Ascending aorta (tissue), 2 donors: ENCODE results near the gene EIF1B. TPM values are rescaled to one million over a fixed set of nuclear protein-coding genes. Genes with fewer than 3 reads are reported as not detected.

Experiments used
- DNase-seq, 2 donors: peaks; one replicate each; pipeline ENCODE4 v3.0.0-alpha.2; 2019; ENCODE audit warnings: low spot score in 2 of 2
- H3K27ac ChIP-seq, 2 donors: fragments of 200-600 bp; sonication (generic); one replicate each; pipeline ENCODE4 v1.5.1; 2016 to 2017; ENCODE audit warnings: mild to moderate bottlenecking in 1 of 2
- H3K27me3 ChIP-seq: fragments of 200-600 bp; sonication (generic); one replicate; pipeline ENCODE4 v1.5.1; 2017
- H3K36me3 ChIP-seq, 2 donors: fragments of 200-600 bp; sonication (generic); one replicate each; pipeline ENCODE4 v1.5.1; 2016
- H3K4me1 ChIP-seq, 2 donors: fragments of 200-600 bp; sonication (generic); one replicate each; pipeline ENCODE4 v1.5.1; 2016 to 2017; ENCODE audit warnings: mild to moderate bottlenecking in 1 of 2
- H3K4me3 ChIP-seq, 2 donors: fragments of 200-600 bp; sonication (generic); one replicate each; pipeline ENCODE4 v1.5.1; 2016 to 2017; ENCODE audit warnings: mild to moderate bottlenecking in 1 of 2
- H3K9me3 ChIP-seq, 2 donors: fragments of 200-600 bp; sonication (generic); one replicate each; pipeline ENCODE4 v1.5.1; 2016
- intact Hi-C: fragments of 100-400 bp; cut with DNase I; formaldehyde crosslinking; loops from one replicate; pipeline ENCODE4 v1.15.1; 2023
- total RNA-seq: library from RNA; depleted of rRNA; stranded (reverse); fragments of >200 nt; gene quantifications from one replicate; pipeline ENCODE4 v1.1.0, GENCODE V29; 2016
- TF ChIP-seq, protein P1 (sequence below), 3 experiments: fragments of 200-600 bp in 2 of 3; fragments of 450-650 bp in 1 of 3; sonication (generic) in 2 of 3; IDR thresholded peaks; one replicate each; pipeline ENCODE4 v1.5.1; 2016 to 2019; ENCODE audit warnings: antibody characterized with exemption in 3 of 3, mild to moderate bottlenecking in 1 of 3, moderate library complexity in 1 of 3

EIF1B gene
- total RNA-seq, 1 donor from 2014 or later, result 21.7 TPM

DNA sequence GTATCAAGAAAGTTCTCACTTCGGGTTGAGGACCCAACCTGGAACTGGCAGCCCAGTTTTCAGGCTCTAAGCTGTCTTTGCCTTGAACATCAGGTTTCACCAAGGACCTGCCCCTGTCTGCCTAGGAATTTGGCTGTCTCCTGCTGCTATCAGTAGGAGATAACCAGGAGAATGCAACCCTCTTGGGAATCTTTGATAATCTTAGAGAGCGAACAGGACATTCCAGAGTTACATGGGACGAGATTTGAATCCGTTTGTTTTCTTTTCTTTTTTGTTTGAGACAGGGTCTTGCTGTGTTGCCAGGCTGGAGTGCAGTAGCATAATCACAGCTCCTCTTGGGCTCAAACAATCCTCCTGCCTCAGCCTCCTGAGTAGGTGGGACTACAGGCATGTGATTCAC lies 18.0 kb upstream of the EIF1B start:
- H3K4me1 ChIP-seq, result no peaks in the 10 kb centered on the region
- H3K9me3 ChIP-seq, result no peaks in the 10 kb centered on the region
- TF ChIP-seq, protein P1, sequence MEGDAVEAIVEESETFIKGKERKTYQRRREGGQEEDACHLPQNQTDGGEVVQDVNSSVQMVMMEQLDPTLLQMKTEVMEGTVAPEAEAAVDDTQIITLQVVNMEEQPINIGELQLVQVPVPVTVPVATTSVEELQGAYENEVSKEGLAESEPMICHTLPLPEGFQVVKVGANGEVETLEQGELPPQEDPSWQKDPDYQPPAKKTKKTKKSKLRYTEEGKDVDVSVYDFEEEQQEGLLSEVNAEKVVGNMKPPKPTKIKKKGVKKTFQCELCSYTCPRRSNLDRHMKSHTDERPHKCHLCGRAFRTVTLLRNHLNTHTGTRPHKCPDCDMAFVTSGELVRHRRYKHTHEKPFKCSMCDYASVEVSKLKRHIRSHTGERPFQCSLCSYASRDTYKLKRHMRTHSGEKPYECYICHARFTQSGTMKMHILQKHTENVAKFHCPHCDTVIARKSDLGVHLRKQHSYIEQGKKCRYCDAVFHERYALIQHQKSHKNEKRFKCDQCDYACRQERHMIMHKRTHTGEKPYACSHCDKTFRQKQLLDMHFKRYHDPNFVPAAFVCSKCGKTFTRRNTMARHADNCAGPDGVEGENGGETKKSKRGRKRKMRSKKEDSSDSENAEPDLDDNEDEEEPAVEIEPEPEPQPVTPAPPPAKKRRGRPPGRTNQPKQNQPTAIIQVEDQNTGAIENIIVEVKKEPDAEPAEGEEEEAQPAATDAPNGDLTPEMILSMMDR (IDR thresholded peaks at IDR 0.05), result no peak
- H3K36me3 ChIP-seq, result no peaks in the 10 kb centered on the region
- intact Hi-C loops, result no loop called here
- H3K27me3 ChIP-seq, result no peaks in the 10 kb centered on the region
- DNase-seq, result no peak
- H3K4me3 ChIP-seq, result no peak overlapping the region
- H3K27ac ChIP-seq, result no peak overlapping the region

DNA sequence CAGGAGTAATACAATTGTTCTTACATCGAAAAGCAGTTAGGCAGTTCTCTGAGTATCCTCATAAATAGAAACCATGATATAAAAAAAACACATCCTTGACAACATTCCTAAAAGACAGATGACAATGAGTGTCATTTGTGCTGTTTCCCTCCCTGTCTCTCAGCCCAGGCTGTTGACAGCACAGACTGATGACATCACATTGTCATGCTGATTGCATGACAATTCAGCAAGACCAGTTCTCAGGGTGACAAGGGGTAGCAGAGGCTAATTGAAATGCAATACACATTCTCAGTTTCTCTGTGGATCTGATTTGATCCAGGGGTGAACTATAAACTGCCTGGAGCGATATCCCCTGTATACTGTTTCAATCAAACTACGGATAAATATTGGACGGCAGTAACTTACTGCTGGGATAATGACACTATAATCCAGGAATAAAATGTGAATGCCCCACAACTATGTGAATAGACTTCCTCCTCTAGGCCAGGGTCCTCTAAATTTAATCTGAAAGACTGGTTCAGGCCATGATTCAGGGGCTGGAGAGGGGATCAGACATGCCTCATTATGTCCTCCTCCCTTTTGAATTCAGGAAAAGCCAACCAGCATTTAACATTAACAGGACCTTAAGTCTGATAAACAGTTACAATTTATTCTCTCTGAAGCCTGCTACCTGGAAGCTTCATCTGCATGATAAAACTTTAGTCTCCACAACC lies 16.7 kb upstream of the EIF1B start:
- Histone ChIP-seq H3K4me1 (no peaks in the 10 kb centered on the region), H3K27me3 (no peaks in the 10 kb centered on the region), H3K9me3 (no peaks in the 10 kb centered on the region), H3K27ac (no peak overlapping the region), H3K4me3 (no peak overlapping the region), H3K36me3 (no peaks in the 10 kb centered on the region)
- TF ChIP-seq, protein P1 (IDR thresholded peaks at IDR 0.05), result no peak
- no peak for DNase-seq
- intact Hi-C loops, result no loop called here

DNA sequence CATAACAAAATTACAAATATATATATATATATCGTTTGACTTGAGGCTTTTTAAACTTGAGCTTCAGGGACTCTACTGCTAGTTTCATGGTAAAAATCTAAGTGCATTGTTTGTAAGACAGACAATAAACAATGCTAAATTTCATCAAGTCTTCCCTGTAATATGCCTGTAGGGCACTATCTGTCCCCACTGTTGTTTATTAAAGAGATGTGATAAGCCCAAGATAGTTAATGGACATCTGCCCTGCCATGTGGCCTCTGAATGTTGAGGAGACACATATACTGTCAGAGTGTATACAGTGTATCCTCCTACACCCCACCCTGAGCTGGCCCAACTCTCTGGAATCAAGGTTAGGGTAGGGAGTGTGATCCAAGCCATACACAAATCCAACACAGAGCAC lies 15.1 kb upstream of the EIF1B start:
- Histone ChIP-seq H3K9me3 (no peaks in the 10 kb centered on the region), H3K4me1 (no peaks in the 10 kb centered on the region), H3K27me3 (no peaks in the 10 kb centered on the region), H3K4me3 (no peak overlapping the region), H3K36me3 (no peaks in the 10 kb centered on the region), H3K27ac (no peak overlapping the region)
- TF ChIP-seq, protein P1 (IDR thresholded peaks at IDR 0.05), result no peak
- intact Hi-C loops, result no loop called here
- DNase-seq, result no peak

DNA sequence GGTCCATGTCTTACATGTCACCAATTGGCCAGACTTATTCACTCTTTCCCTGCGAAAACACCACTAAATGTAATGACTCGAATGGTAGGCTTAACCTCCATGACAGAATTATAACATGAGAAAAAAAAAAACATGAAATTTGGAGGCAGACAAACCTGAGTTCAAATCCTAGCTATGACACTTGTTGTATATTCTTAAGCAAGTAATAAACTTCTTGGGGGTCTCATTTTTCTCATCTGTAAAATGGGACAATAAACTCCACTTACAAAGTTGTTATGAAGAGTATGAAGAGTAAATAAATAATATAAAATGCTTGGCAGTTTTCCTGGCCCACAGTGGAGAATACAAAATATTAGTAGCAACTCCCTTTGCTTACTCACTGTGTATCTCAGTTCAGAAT lies 11.4 kb upstream of the EIF1B start:
- no peak overlapping the region for H3K4me3 ChIP-seq
- TF ChIP-seq, protein P1 (IDR thresholded peaks at IDR 0.05), result no peak
- intact Hi-C loops, result no loop called here
- H3K27ac ChIP-seq, result no peak overlapping the region
- no peak for DNase-seq
- no peaks in the 10 kb centered on the region for H3K27me3 ChIP-seq
- H3K4me1 ChIP-seq, result peaks cover 0 to 5% of the 10 kb centered on the region in 2 donors
- H3K9me3 ChIP-seq, result no peaks in the 10 kb centered on the region
- no peaks in the 10 kb centered on the region for H3K36me3 ChIP-seq

DNA sequence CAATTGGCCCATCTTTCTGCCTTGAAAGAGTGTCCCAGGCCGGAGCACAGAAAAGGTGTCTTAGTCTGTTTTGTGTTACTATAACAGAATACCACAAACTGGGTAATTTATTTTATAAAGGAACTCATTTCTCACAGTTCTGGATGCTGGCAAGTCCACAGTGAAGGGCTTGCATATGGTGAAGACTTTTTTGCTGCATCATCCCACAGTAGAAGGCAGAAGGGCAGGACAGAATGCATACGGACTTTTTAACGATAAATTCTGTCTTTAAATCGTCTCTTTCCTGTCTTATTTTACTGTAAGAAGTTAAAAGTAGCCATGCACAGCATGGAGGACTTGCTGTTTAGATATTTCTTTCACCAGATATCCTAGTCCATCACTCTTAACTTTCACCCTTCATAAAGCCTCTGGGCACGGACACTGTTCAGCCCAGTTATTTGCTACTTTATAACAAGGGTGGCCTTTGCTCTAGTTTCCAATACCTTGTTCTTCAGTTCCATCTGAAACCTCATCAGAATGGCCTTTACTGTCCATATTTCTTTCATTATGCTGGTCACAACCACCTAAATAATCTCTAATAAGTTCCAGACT lies 10.3 kb upstream of the EIF1B start:
- intact Hi-C loops, result no loop called here
- Histone ChIP-seq H3K9me3 (no peaks in the 10 kb centered on the region), H3K4me3 (no peak overlapping the region), H3K27me3 (no peaks in the 10 kb centered on the region), H3K4me1 (peaks cover 0 to 5% of the 10 kb centered on the region in 2 donors), H3K27ac (no peak overlapping the region), H3K36me3 (no peaks in the 10 kb centered on the region)
- no peak for DNase-seq
- TF ChIP-seq, protein P1 (IDR thresholded peaks at IDR 0.05), result no peak
